Transverse colon (tissue), 4 donors: ENCODE measurements around the gene TAS2R20.

Experiments used
- CTCF ChIP-seq, 5 experiments: fragments of 200-600 bp in 3 of 5; fragments of 450-650 bp in 2 of 5; sonication (generic) in 3 of 5; IDR thresholded peaks; 1 replicate in 2 of 5; 2 replicates in 3 of 5; pipeline ENCODE4 v1.5.1; 2016 to 2017; ENCODE audit warnings: antibody characterized with exemption in 5 of 5, inconsistent platforms in 3 of 5, mild to moderate bottlenecking in 2 of 5, moderate library complexity in 1 of 5
- EP300 ChIP-seq: sonication (generic); formaldehyde crosslinking; IDR thresholded peaks from one replicate; pipeline ENCODE4 v1.6.1; 2017; ENCODE audit warnings: antibody characterized with exemption, low read depth
- POLR2A ChIP-seq: fragments of 450-650 bp; IDR thresholded peaks from one replicate; pipeline ENCODE4 v1.6.1; 2016; ENCODE audit warnings: antibody characterized with exemption, mild to moderate bottlenecking, moderate library complexity
- POLR2AphosphoS5 ChIP-seq, 3 donors: sonication (generic); formaldehyde crosslinking; IDR thresholded peaks; one replicate each; pipeline ENCODE4 v1.6.1; 2016; ENCODE audit warnings: antibody characterized with exemption in 3 of 3

- no peak for TF ChIP-seq CTCF (IDR thresholded peaks at IDR 0.05)
- no peak for TF ChIP-seq POLR2A
- no peak for TF ChIP-seq EP300
- no peak for TF ChIP-seq POLR2AphosphoS5 (IDR thresholded peaks at IDR 0.05)
These were observed 25.3 kb upstream of the TAS2R20 start for GRCh38 chr12:11023387-11023786.
